Right lobe of liver (tissue), 4 donors: Measurements from ENCODE around the gene PDGFD.

Source experiments
- CTCF ChIP-seq, 4 donors: fragments of 200-600 bp in 3 of 4; fragments of 450-650 bp in 1 of 4; IDR thresholded peaks; one replicate each; pipeline versions ENCODE4 v1.5.1 to v1.8.0; 2016 to 2022; ENCODE audit warnings: antibody characterized with exemption in 4 of 4, mild to moderate bottlenecking in 2 of 4
- POLR2A ChIP-seq: fragments of 450-650 bp; IDR thresholded peaks from one replicate; pipeline ENCODE4 v1.6.1; 2017; ENCODE audit warnings: antibody characterized with exemption, mild to moderate bottlenecking
- donor health status: DM: no; HTN: no; CAD: no.
- donor health status: DM: no; HTN: no; CAD: no.
- donor health status: DM: no; HTN: yes; CAD: no.

GRCh38 chr11:103947546-103947919, 216.4 kb downstream of the PDGFD start:
- TF ChIP-seq POLR2A = no peak
- TF ChIP-seq CTCF (IDR thresholded peaks at IDR 0.05) = no peak
